AG09319 (cell line): ENCODE measurements around the gene CCDC9.
A peak's percentile ranks its signal among the peaks of the same experiment; 100 is the strongest.

Source experiments
- DNase-seq: peaks from one replicate; pipeline ENCODE4 v3.0.0-alpha.2; 2010; ENCODE audit warnings: low read depth; ENCODE audit errors: extremely low read depth
- CTCF ChIP-seq: IDR thresholded peaks from 2 replicates; pipeline ENCODE4 v1.5.1; 2011; ENCODE audit warnings: low read depth, mild to moderate bottlenecking, inconsistent platforms, low read length, moderate library complexity

The CCDC9 gene

GRCh38 chr19:47229676-47230053 is 26.7 kb upstream of the CCDC9 start:
- no peak for DNase-seq
- TF ChIP-seq CTCF: no peak

GRCh38 chr19:47230054-47230920 is 26.0 kb upstream of the CCDC9 start:
- peak; percentile 56 for TF ChIP-seq CTCF
- DNase-seq: no peak

GRCh38 chr19:47230921-47231214 is 25.5 kb upstream of the CCDC9 start, which contains the start of gene BBC3:
BBC3 (minus strand) TSS chr19:47231199; CDS start chr19:47228431, 2,768 bp downstream.
- no peak for TF ChIP-seq CTCF
- DNase-seq: no peak

GRCh38 chr19:47231215-47232054 is 24.9 kb upstream of the CCDC9 start:
- no peak for TF ChIP-seq CTCF
- peak; percentile 83 for DNase-seq

GRCh38 chr19:47232422-47233211 is 23.7 kb upstream of the CCDC9 start:
- TF ChIP-seq CTCF: no peak
- DNase-seq: no peak

- DNase-seq: no peak
- TF ChIP-seq CTCF: no peak
Measured at GRCh38 chr19:47236072-47236675, 20.2 kb upstream of the CCDC9 start.
